Glutamatergic neuron (in vitro differentiated cells): ENCODE results near the gene HOXD10. TPM values are rescaled to one million over a fixed set of nuclear protein-coding genes. Genes with fewer than 3 reads are reported as not detected.
A peak's percentile ranks its signal among the peaks of the same experiment; 100 is the strongest.

Experiments
- DNase-seq: peaks from one replicate; pipeline ENCODE4 v3.0.0; 2022
- H3K27ac Mint-ChIP-seq: one replicate; pipeline ENCODE4 v1.8.0; 2020; ENCODE audit warnings: mild to moderate bottlenecking, mixed read lengths, inconsistent platforms; ENCODE audit not compliant: unreplicated experiment
- H3K27me3 Mint-ChIP-seq: one replicate; pipeline ENCODE4 v1.8.0; 2020; ENCODE audit warnings: mild to moderate bottlenecking, moderate library complexity, mixed read lengths, inconsistent platforms; ENCODE audit not compliant: unreplicated experiment
- H3K36me3 Mint-ChIP-seq: one replicate; pipeline ENCODE4 v1.8.0; 2020; ENCODE audit warnings: mild to moderate bottlenecking, mixed read lengths, inconsistent platforms; ENCODE audit not compliant: unreplicated experiment
- H3K4me1 Mint-ChIP-seq: one replicate; pipeline ENCODE4 v1.8.0; 2020; ENCODE audit warnings: mild to moderate bottlenecking, low read depth, mixed read lengths, inconsistent platforms; ENCODE audit not compliant: unreplicated experiment
- H3K4me3 Mint-ChIP-seq: one replicate; pipeline ENCODE4 v1.8.0; 2020; ENCODE audit warnings: mild to moderate bottlenecking, mixed read lengths, inconsistent platforms; ENCODE audit not compliant: unreplicated experiment
- H3K9me3 Mint-ChIP-seq: one replicate; pipeline ENCODE4 v1.8.0; 2020; ENCODE audit warnings: mild to moderate bottlenecking, moderate library complexity, mixed read lengths, inconsistent platforms; ENCODE audit not compliant: unreplicated experiment
- total RNA-seq: library from RNA; stranded (reverse); fragmentation: NEBNext Ultra II Directional; extraction: Animal tissue kit (Norgen Biotek cat#: 25700); gene quantifications from one replicate; pipeline ENCODE4 v1.2.1, GENCODE V29; 2021; ENCODE audit not compliant: unreplicated experiment
- TF ChIP-seq, protein P1 (sequence below): fragments of 200-600 bp; sonication (generic); IDR thresholded peaks from one replicate; pipeline ENCODE4 v1.5.0; 2021; ENCODE audit not compliant: partially characterized antibody, unreplicated experiment

HOXD10 gene
- total RNA-seq, 1 donor from 2014 or later = not detected

DNA sequence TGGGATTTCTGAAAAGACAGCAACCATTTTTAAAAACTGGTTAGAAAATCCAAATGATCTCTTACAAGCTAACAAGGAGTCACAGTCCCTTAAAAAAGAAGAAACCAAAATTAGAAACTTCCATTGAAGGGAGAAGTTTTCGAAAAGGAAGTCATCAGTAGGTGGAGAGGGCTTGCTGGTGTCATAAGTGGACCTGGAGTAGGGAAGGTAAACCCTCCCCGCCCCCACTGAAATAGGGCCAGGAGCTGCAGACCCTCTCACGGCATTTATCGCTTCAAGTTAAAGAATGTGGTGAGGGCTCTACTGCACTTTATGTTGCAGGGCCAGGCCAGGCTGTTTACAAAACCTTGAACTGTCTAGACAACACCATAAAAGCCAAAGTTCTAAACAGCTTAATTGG, 6.6 kb upstream of the HOXD10 start:
- H3K4me1 Mint-ChIP-seq = peaks cover 3% of the 10 kb centered on the region
- peaks cover 8% of the 10 kb centered on the region for H3K9me3 Mint-ChIP-seq
- peaks cover 4% of the 10 kb centered on the region for H3K36me3 Mint-ChIP-seq
- H3K27me3 Mint-ChIP-seq = peaks cover 45% of the 10 kb centered on the region
- no peak for DNase-seq
- TF ChIP-seq, protein P1, sequence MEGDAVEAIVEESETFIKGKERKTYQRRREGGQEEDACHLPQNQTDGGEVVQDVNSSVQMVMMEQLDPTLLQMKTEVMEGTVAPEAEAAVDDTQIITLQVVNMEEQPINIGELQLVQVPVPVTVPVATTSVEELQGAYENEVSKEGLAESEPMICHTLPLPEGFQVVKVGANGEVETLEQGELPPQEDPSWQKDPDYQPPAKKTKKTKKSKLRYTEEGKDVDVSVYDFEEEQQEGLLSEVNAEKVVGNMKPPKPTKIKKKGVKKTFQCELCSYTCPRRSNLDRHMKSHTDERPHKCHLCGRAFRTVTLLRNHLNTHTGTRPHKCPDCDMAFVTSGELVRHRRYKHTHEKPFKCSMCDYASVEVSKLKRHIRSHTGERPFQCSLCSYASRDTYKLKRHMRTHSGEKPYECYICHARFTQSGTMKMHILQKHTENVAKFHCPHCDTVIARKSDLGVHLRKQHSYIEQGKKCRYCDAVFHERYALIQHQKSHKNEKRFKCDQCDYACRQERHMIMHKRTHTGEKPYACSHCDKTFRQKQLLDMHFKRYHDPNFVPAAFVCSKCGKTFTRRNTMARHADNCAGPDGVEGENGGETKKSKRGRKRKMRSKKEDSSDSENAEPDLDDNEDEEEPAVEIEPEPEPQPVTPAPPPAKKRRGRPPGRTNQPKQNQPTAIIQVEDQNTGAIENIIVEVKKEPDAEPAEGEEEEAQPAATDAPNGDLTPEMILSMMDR = no peak
- no peak overlapping the region for H3K4me3 Mint-ChIP-seq
- no peak overlapping the region for H3K27ac Mint-ChIP-seq

DNA sequence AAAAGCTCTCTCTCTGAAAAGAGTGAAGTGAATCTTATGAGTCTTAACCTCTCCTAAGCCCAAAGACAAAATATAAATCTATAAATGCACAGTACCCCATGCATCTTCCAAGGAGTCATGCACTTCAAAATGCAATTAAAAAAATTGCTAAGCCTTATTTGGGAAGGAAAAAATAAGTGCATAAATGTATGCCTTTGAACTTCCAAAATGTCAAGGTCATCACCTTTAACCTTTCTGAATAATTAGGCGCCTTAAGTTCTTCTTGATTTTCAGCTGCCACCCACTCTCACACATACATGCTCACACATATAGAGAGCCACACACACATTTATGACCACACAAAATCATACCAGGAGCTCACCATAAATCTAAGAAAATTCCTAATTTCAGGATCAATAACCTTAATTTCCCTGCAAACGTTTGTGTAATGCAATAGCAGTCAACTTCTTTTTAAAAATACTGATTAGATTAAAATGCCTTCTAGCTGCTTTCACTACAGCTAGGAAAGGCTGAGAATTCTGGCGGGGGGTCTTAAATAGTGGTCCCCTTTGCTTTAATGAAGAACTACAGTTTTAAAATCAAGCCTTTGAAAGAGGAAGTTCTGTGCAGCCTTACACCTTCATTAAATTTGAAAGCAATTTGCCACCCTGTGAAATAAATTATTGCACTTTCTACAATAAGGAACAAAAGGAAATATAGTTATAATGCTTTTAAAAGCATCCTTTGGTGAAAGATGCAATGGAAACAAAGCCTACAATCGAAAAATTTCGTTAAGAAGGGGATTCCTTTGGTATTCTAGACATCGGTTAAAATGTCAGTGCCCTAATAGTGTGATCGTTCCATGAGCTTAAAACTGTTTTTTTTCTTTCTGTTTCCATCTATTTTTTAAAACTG, 5.9 kb upstream of the HOXD10 start:
- no peak for DNase-seq
- Mint-ChIP-seq H3K27me3 (peaks cover 41% of the 10 kb centered on the region), H3K36me3 (peaks cover 4% of the 10 kb centered on the region), H3K4me3 (no peak overlapping the region), H3K27ac (no peak overlapping the region), H3K9me3 (peaks cover 8% of the 10 kb centered on the region), H3K4me1 (peaks cover 3% of the 10 kb centered on the region)
- TF ChIP-seq, protein P1 = no peak

DNA sequence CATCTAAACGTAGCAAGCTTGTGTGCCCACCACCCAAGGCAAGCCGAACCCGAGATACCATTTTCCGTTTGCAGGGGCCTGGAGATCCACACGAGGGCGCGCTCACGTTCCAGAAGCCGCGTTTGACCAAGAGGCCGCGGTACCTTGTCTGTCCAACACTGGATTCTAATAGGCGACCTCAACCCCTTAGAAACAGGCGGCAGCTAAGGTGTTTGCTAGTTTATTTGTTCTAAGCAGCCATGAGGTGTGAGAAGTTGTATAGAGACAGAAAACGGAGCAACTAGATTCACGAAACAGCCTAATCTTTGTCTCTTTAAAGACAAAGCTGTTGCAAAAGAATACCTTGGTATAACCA, 5.3 kb upstream of the HOXD10 start:
- peaks cover 6% of the 10 kb centered on the region for H3K9me3 Mint-ChIP-seq
- TF ChIP-seq, protein P1 = peak; percentile 54
- H3K4me1 Mint-ChIP-seq = peaks cover 1% of the 10 kb centered on the region
- peaks cover 40% of the 10 kb centered on the region for H3K27me3 Mint-ChIP-seq
- no peak overlapping the region for H3K27ac Mint-ChIP-seq
- DNase-seq = peak; percentile 81
- peaks cover 4% of the 10 kb centered on the region for H3K36me3 Mint-ChIP-seq
- H3K4me3 Mint-ChIP-seq = no peak overlapping the region

DNA sequence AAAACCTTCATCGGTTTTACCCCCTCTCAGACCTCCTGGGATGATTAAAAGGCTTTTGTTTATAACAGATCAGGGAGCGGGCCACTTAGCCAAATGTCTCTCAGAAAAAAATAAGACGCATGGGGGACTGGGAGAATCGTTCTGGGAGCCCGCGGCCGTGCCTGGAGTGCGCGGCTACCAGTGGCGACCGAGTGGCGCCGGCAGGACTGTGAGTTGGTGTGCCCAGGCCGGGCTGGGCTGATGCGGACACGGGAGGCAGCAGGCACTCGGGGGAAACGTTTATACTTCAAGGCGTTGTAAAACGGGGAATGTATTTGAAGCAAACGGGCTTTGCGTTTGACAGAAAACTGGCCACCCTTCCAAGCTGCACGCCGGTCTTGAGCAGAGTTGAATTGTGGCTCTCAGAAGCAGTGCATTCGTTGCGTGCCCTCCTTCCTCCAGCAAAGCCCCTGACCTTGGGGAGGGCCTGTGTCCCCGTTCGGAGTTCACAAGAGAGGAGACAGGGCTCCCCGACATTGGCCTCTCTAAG, 4.7 kb upstream of the HOXD10 start:
- TF ChIP-seq, protein P1 = no peak
- DNase-seq = no peak
- no peak overlapping the region for H3K4me3 Mint-ChIP-seq
- no peaks in the 10 kb centered on the region for H3K4me1 Mint-ChIP-seq
- H3K36me3 Mint-ChIP-seq = peaks cover 7% of the 10 kb centered on the region
- peaks cover 44% of the 10 kb centered on the region for H3K27me3 Mint-ChIP-seq
- H3K9me3 Mint-ChIP-seq = peaks cover 6% of the 10 kb centered on the region
- no peak overlapping the region for H3K27ac Mint-ChIP-seq
